ENCODE measurements around the gene FOXO1. TPM values are rescaled to one million over a fixed set of nuclear protein-coding genes. Genes with fewer than 3 reads are reported as not detected.

FOXO1 gene
- total and polyA plus RNA-seq, 2 of the 13 experiments (the other 11 are each of a cell fraction or from before 2014, with no cell fraction given): 8.1 to 13.1 TPM

- peak; percentile 62 for TF ChIP-seq SP5 (CRISPR knock-in tag; IDR thresholded peaks at IDR 0.05; ENCODE audit: borderline replicate concordance, low read depth)
- no peak; the same call in 1 of the 2 replicates for TF ChIP-seq ZNF124 (CRISPR knock-in tag; IDR thresholded peaks at IDR 0.05)
- TF ChIP-seq NRL (CRISPR knock-in tag; IDR thresholded peaks at IDR 0.05; ENCODE audit: borderline replicate concordance): 0 out of 2 replicates have a peak, but pooled peaks have one; percentile 23
- no peak for TF ChIP-seq ELF4 (CRISPR knock-in tag; IDR thresholded peaks at IDR 0.05; ENCODE audit: borderline replicate concordance)
- no peak for TF ChIP-seq ZNF530 (CRISPR knock-in tag; IDR thresholded peaks at IDR 0.05; ENCODE audit: low read depth)
- no peak for TF ChIP-seq NR1H2 (CRISPR knock-in tag; IDR thresholded peaks at IDR 0.05; ENCODE audit: borderline replicate concordance, low read depth)
- TF ChIP-seq NCOR1 (IDR thresholded peaks at IDR 0.05; ENCODE audit: borderline replicate concordance, low read length): 0 out of 2 replicates have a peak, but pooled peaks have one; percentile 73
- TF ChIP-seq ZBTB3 (CRISPR knock-in tag; IDR thresholded peaks at IDR 0.05; ENCODE audit: borderline replicate concordance, low read depth): no peak; the same call in 1 of the 2 replicates
- TF ChIP-seq ARNT (IDR thresholded peaks at IDR 0.05): no peak
- TF ChIP-seq RXRB (CRISPR knock-in tag; IDR thresholded peaks at IDR 0.05; ENCODE audit: borderline replicate concordance): peak; percentile 88
- TF ChIP-seq TAF1 (CRISPR knock-in tag; IDR thresholded peaks at IDR 0.05): no peak; the same call in 1 of the 2 replicates
- TF ChIP-seq ZC3H13 (CRISPR knock-in tag; IDR thresholded peaks at IDR 0.05): no peak
- TF ChIP-seq RFXANK (CRISPR knock-in tag; IDR thresholded peaks at IDR 0.05): no peak
- TF ChIP-seq MXD3 (CRISPR knock-in tag; IDR thresholded peaks at IDR 0.05): no peak; the same call in 1 of the 2 replicates
- peak; percentile 26; the same call in 1 of the 2 replicates for TF ChIP-seq ZNF205 (CRISPR knock-in tag; IDR thresholded peaks at IDR 0.05)
- no peak for TF ChIP-seq MAFK (conservative IDR thresholded peaks at IDR 0.05 in 1 of 2, IDR thresholded peaks at IDR 0.05 in 1 of 2; ENCODE audit: low read length in 2 of 2)
- TF ChIP-seq JUNB (CRISPR knock-in tag; IDR thresholded peaks at IDR 0.05; ENCODE audit: borderline replicate concordance): no peak
- TF ChIP-seq ZBTB49 (CRISPR knock-in tag; IDR thresholded peaks at IDR 0.05; ENCODE audit: borderline replicate concordance): no peak
- TF ChIP-seq ZNF883 (CRISPR knock-in tag; IDR thresholded peaks at IDR 0.05; ENCODE audit: not compliant biosample characterization): no peak
- no peak for TF ChIP-seq FOXK1 (CRISPR knock-in tag; IDR thresholded peaks at IDR 0.05; ENCODE audit: borderline replicate concordance, low read depth)
- no peak for TF ChIP-seq TOPORS (CRISPR knock-in tag; IDR thresholded peaks at IDR 0.05)
- TF ChIP-seq KDM2A (CRISPR knock-in tag; IDR thresholded peaks at IDR 0.05; ENCODE audit: borderline replicate concordance, low read depth): 0 out of 2 replicates have a peak, but pooled peaks have one; percentile 15
- TF ChIP-seq UBTF (CRISPR knock-in tag; IDR thresholded peaks at IDR 0.05): no peak
Measured at GRCh38 chr13:40536443-40537113, 129.9 kb downstream of the FOXO1 start (continued).
